ENCODE data around the gene NINJ1.
A peak's percentile ranks its signal among the peaks of the same experiment; 100 is the strongest.

Gene NINJ1

GRCh38 chr9:93131599-93132286 is 2.3 kb downstream of the NINJ1 start:
- Histone ChIP-seq H3K9me3 (ENCODE audit: control insufficient read depth in 2 of 2, low read length in 2 of 2) (no peaks in the 10 kb centered on the region), H3K27ac (ENCODE audit: low read length) (peak overlapping the region; percentile 98), H3K4me1 (ENCODE audit: control insufficient read depth, insufficient read depth, low read length) (peaks cover 85% of the 10 kb centered on the region), H3K36me3 (ENCODE audit: control insufficient read depth in 2 of 2, insufficient read depth in 2 of 2, low read length in 2 of 2) (peaks cover 0 to 4% of the 10 kb centered on the region in 2 donors), H3K27me3 (ENCODE audit: control insufficient read depth in 1 of 2, insufficient read depth in 2 of 2, low read length in 2 of 2) (no peaks in the 10 kb centered on the region), H3K4me3 (ENCODE audit: low read length in 2 of 2) (peak overlapping the region; percentile 57 to 86), H3K9ac (ENCODE audit: low read length in 2 of 2) (peak overlapping the region; percentile 58 to 78)

- H3K9me3 ChIP-seq (ENCODE audit: control insufficient read depth in 2 of 2, low read length in 2 of 2) = no peaks in the 10 kb centered on the region
- H3K27me3 ChIP-seq (ENCODE audit: control insufficient read depth in 1 of 2, insufficient read depth in 2 of 2, low read length in 2 of 2) = no peaks in the 10 kb centered on the region
- H3K4me1 ChIP-seq (ENCODE audit: control insufficient read depth, insufficient read depth, low read length) = peaks cover 90% of the 10 kb centered on the region
- peak overlapping the region; percentile 58 to 78 for H3K9ac ChIP-seq (ENCODE audit: low read length in 2 of 2)
- H3K36me3 ChIP-seq (ENCODE audit: control insufficient read depth in 2 of 2, insufficient read depth in 2 of 2, low read length in 2 of 2) = peaks cover 4% of the 10 kb centered on the region in 2 donors
- peak overlapping the region in 1 of 2 donors; percentile 86 for H3K4me3 ChIP-seq (ENCODE audit: low read length in 2 of 2)
- peak overlapping the region; percentile 98 for H3K27ac ChIP-seq (ENCODE audit: low read length)
These were observed 3.1 kb downstream of the NINJ1 start for GRCh38 chr9:93130861-93131481.

GRCh38 chr9:93129691-93130500 is 4.2 kb downstream of the NINJ1 start:
- no peaks in the 10 kb centered on the region for H3K27me3 ChIP-seq (ENCODE audit: control insufficient read depth in 1 of 2, insufficient read depth in 2 of 2, low read length in 2 of 2)
- H3K4me3 ChIP-seq (ENCODE audit: low read length in 2 of 2) = peak overlapping the region in 1 of 2 donors; percentile 35
- peaks cover 88% of the 10 kb centered on the region for H3K4me1 ChIP-seq (ENCODE audit: control insufficient read depth, insufficient read depth, low read length)
- peak overlapping the region in 1 of 2 donors; percentile 39 for H3K9ac ChIP-seq (ENCODE audit: low read length in 2 of 2)
- H3K36me3 ChIP-seq (ENCODE audit: control insufficient read depth in 2 of 2, insufficient read depth in 2 of 2, low read length in 2 of 2) = peaks cover 9 to 12% of the 10 kb centered on the region in 2 donors
- H3K9me3 ChIP-seq (ENCODE audit: control insufficient read depth in 2 of 2, low read length in 2 of 2) = no peaks in the 10 kb centered on the region
- H3K27ac ChIP-seq (ENCODE audit: low read length) = peak overlapping the region; percentile 98

DNA sequence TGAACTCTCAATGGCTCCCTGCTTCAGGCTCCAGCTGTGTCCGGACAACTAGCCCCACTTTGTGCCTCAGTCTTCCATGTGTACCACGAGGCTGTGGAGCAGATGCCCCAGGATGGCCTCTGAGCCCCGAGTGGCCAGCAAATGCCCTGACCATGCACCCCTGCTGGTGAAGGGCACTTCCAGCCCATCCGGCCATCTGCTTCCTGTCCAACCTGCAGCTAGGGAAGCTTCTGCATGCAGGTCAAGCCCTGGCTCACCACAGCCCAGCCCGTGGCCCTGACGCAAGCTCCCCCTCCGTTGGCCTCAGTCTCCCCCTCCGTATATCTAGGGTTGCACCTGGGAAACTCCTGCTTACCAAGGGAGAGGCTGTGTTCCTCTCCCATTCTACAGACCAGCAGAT is 4.8 kb downstream of the NINJ1 start:
- peak overlapping the region; percentile 98 for H3K27ac ChIP-seq (ENCODE audit: low read length)
- peak overlapping the region in 1 of 2 donors; percentile 39 for H3K9ac ChIP-seq (ENCODE audit: low read length in 2 of 2)
- H3K4me1 ChIP-seq (ENCODE audit: control insufficient read depth, insufficient read depth, low read length) = peaks cover 82% of the 10 kb centered on the region

DNA sequence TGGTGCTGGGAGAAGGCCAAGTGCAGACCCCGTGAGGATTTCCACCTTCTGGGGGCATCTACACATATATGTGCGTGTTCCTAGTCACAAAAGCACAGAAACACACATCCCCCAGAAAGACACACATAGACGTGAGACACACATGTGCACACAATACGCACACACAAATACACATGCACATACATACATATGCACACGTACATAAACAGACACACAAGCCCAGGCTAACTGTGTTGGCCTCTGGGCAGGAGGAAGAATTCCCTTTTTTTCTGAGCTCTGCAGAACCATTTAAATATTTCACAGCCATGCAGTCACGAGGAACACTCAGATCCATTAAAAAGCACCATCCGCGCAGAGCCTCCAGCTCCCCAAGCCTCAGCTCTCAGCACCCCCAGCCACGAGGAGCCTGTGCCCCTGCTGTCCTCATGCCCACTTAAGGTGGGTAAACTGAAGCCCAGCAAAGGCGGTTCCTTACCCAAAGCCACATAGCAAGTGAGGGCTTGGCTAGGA is 5.3 kb downstream of the NINJ1 start:
- H3K9ac ChIP-seq (ENCODE audit: low read length in 2 of 2) = peak overlapping the region; percentile 21 to 39
- peaks cover 82% of the 10 kb centered on the region for H3K4me1 ChIP-seq (ENCODE audit: control insufficient read depth, insufficient read depth, low read length)
- no peaks in the 10 kb centered on the region for H3K27me3 ChIP-seq (ENCODE audit: control insufficient read depth in 1 of 2, insufficient read depth in 2 of 2, low read length in 2 of 2)
- peak overlapping the region; percentile 98 for H3K27ac ChIP-seq (ENCODE audit: low read length)
- H3K4me3 ChIP-seq (ENCODE audit: low read length in 2 of 2) = peak overlapping the region in 1 of 2 donors; percentile 35
- no peaks in the 10 kb centered on the region for H3K9me3 ChIP-seq (ENCODE audit: control insufficient read depth in 2 of 2, low read length in 2 of 2)
- peaks cover 18 to 19% of the 10 kb centered on the region in 2 donors for H3K36me3 ChIP-seq (ENCODE audit: control insufficient read depth in 2 of 2, insufficient read depth in 2 of 2, low read length in 2 of 2)

More for the DNA sequence above, 4.8 kb downstream of the NINJ1 start:
- peaks cover 13 to 17% of the 10 kb centered on the region in 2 donors for H3K36me3 ChIP-seq (ENCODE audit: control insufficient read depth in 2 of 2, insufficient read depth in 2 of 2, low read length in 2 of 2)
- no peaks in the 10 kb centered on the region for H3K9me3 ChIP-seq (ENCODE audit: control insufficient read depth in 2 of 2, low read length in 2 of 2)
- H3K4me3 ChIP-seq (ENCODE audit: low read length in 2 of 2) = peak overlapping the region in 1 of 2 donors; percentile 35
- no peaks in the 10 kb centered on the region for H3K27me3 ChIP-seq (ENCODE audit: control insufficient read depth in 1 of 2, insufficient read depth in 2 of 2, low read length in 2 of 2)

DNA sequence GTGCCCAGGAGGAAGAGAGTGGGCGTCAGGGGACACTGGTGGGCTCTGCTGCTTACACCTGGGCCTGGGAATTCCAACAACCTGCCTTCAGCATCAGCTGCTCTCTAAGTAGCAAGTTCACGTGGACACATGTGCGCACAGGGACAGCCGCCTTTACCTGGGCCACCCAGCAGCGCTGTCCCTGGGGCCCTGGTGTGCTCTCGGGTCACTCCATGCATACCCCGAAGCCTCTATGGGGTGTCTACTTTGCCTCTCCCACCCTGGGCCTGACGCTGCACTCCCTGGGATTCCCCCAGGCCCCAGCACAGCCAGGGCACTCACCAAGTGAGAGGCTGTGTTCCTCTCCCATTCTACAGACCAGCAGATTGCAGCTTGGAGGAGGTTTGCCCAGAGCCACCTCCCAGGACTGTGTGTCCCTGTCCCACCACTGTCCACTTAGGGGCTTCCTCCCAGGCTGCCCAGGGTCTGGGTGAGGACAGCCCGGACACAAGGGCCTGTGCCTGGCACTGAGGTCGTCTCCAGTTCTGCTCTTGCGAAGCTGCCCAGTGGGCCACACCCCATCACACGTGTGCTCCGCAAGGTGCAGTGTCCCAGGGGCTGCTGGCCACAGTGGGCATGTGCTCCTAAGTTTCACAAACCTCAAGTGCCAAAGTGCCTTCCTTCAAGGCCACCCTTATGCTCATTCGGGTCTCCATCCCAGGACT is 5.9 kb downstream of the NINJ1 start:
- Histone ChIP-seq H3K9me3 (ENCODE audit: control insufficient read depth in 2 of 2, low read length in 2 of 2) (no peaks in the 10 kb centered on the region), H3K36me3 (ENCODE audit: control insufficient read depth in 2 of 2, insufficient read depth in 2 of 2, low read length in 2 of 2) (peaks cover 22% of the 10 kb centered on the region in 2 donors), H3K27me3 (ENCODE audit: control insufficient read depth in 1 of 2, insufficient read depth in 2 of 2, low read length in 2 of 2) (no peaks in the 10 kb centered on the region), H3K27ac (ENCODE audit: low read length) (peak overlapping the region; percentile 98), H3K4me3 (ENCODE audit: low read length in 2 of 2) (no peak overlapping the region), H3K4me1 (ENCODE audit: control insufficient read depth, insufficient read depth, low read length) (peaks cover 82% of the 10 kb centered on the region), H3K9ac (ENCODE audit: low read length in 2 of 2) (peak overlapping the region; percentile 5 to 47)

GRCh38 chr9:93127395-93127911 is 6.6 kb downstream of the NINJ1 start:
- H3K27me3 ChIP-seq (ENCODE audit: control insufficient read depth in 1 of 2, insufficient read depth in 2 of 2, low read length in 2 of 2) = no peaks in the 10 kb centered on the region
- H3K9me3 ChIP-seq (ENCODE audit: control insufficient read depth in 2 of 2, low read length in 2 of 2) = no peaks in the 10 kb centered on the region
- peak overlapping the region; percentile 84 for H3K27ac ChIP-seq (ENCODE audit: low read length)
- peaks cover 22 to 27% of the 10 kb centered on the region in 2 donors for H3K36me3 ChIP-seq (ENCODE audit: control insufficient read depth in 2 of 2, insufficient read depth in 2 of 2, low read length in 2 of 2)
- H3K4me3 ChIP-seq (ENCODE audit: low read length in 2 of 2) = peak overlapping the region in 1 of 2 donors; percentile 54
- peak overlapping the region; percentile 47 to 58 for H3K9ac ChIP-seq (ENCODE audit: low read length in 2 of 2)
- H3K4me1 ChIP-seq (ENCODE audit: control insufficient read depth, insufficient read depth, low read length) = peaks cover 75% of the 10 kb centered on the region

DNA sequence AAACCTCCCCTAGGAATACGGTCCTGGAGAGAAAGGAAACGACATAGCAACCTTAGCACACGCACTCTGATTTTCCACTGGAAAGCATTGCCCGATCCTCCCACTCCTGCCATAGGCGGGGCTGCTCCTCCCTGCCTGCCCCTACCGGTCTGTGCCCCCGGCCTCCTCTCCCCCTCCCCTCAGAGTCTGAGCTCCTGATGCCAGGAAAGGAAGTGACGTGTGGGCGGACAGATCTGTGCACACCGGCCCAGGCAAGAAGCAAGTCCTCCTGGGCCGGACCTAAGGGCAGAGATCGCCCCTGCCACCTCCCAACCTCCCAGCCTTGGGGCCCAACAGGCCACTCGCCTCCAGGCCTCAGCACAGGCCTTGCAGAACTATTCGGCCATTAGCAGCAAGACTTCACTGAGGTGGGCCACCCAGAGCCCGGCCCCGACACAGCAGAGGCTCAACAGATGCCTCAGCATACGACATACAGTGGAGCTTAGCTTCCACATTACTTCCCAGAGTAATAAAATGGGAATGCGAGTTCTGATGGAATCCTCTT is 7.2 kb downstream of the NINJ1 start:
- Histone ChIP-seq H3K36me3 (ENCODE audit: control insufficient read depth in 2 of 2, insufficient read depth in 2 of 2, low read length in 2 of 2) (peaks cover 24 to 29% of the 10 kb centered on the region in 2 donors), H3K4me3 (ENCODE audit: low read length in 2 of 2) (peak overlapping the region in 1 of 2 donors; percentile 54), H3K9me3 (ENCODE audit: control insufficient read depth in 2 of 2, low read length in 2 of 2) (no peaks in the 10 kb centered on the region), H3K27ac (ENCODE audit: low read length) (peak overlapping the region; percentile 84), H3K4me1 (ENCODE audit: control insufficient read depth, insufficient read depth, low read length) (peaks cover 69% of the 10 kb centered on the region), H3K9ac (ENCODE audit: low read length in 2 of 2) (peak overlapping the region; percentile 47 to 58), H3K27me3 (ENCODE audit: control insufficient read depth in 1 of 2, insufficient read depth in 2 of 2, low read length in 2 of 2) (no peaks in the 10 kb centered on the region)

- peaks cover 29 to 34% of the 10 kb centered on the region in 2 donors for H3K36me3 ChIP-seq (ENCODE audit: control insufficient read depth in 2 of 2, insufficient read depth in 2 of 2, low read length in 2 of 2)
- H3K4me1 ChIP-seq (ENCODE audit: control insufficient read depth, insufficient read depth, low read length) = peaks cover 63% of the 10 kb centered on the region
- H3K9ac ChIP-seq (ENCODE audit: low read length in 2 of 2) = no peak overlapping the region
- H3K27ac ChIP-seq (ENCODE audit: low read length) = peak overlapping the region; percentile 84
- no peaks in the 10 kb centered on the region for H3K9me3 ChIP-seq (ENCODE audit: control insufficient read depth in 2 of 2, low read length in 2 of 2)
- H3K27me3 ChIP-seq (ENCODE audit: control insufficient read depth in 1 of 2, insufficient read depth in 2 of 2, low read length in 2 of 2) = no peaks in the 10 kb centered on the region
- H3K4me3 ChIP-seq (ENCODE audit: low read length in 2 of 2) = peak overlapping the region in 1 of 2 donors; percentile 54
These were observed 7.8 kb downstream of the NINJ1 start for GRCh38 chr9:93126151-93126781.

Measured in stomach smooth muscle (tissue), 2 donors.